HG02571 (cell line): Measurements from ENCODE around the gene MOB3A.
"Not testable (repeated sequence)": the region's sequence is repeated elsewhere in the genome, so short reads cannot be mapped to it uniquely, and the experiment has no call there.

Experiments used
- ATAC-seq: cut with Tn5 transposase; IDR thresholded peaks from one replicate; pipeline ENCODE4 v1.9.1; 2021; ENCODE audit warnings: mild to moderate bottlenecking, moderate library complexity; ENCODE audit not compliant: unreplicated experiment

MOB3A gene

DNA sequence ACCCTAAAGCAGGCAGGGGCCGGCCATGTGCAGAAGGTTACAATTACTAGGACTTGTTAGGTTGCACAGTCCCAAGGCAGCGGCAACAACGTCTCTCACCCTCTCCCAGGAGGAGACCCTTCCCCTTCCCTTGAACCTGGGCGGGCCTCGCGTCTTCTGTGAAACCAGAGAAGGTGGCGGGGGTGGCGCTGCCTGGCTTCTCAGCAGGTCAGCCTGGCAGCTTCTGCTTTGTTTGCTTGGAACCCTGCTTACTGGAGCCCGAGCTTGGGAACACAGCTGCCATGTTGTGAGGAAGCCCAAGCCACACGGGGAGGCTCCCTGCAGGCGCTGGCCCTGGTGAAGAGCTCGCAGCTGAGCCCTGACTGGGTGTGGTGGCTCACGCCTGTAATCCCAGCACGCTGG, 60.5 kb downstream of the MOB3A start:
- no peak for ATAC-seq

GRCh38 chr19:2034729-2035589, 61.2 kb downstream of the MOB3A start:
- ATAC-seq, result no peak

GRCh38 chr19:2034253-2034652, 61.9 kb downstream of the MOB3A start:
- not testable (repeated sequence) for ATAC-seq

GRCh38 chr19:2033825-2034159, 62.3 kb downstream of the MOB3A start:
- no peak for ATAC-seq

GRCh38 chr19:2033115-2033824, 62.9 kb downstream of the MOB3A start:
- ATAC-seq, result no peak

DNA sequence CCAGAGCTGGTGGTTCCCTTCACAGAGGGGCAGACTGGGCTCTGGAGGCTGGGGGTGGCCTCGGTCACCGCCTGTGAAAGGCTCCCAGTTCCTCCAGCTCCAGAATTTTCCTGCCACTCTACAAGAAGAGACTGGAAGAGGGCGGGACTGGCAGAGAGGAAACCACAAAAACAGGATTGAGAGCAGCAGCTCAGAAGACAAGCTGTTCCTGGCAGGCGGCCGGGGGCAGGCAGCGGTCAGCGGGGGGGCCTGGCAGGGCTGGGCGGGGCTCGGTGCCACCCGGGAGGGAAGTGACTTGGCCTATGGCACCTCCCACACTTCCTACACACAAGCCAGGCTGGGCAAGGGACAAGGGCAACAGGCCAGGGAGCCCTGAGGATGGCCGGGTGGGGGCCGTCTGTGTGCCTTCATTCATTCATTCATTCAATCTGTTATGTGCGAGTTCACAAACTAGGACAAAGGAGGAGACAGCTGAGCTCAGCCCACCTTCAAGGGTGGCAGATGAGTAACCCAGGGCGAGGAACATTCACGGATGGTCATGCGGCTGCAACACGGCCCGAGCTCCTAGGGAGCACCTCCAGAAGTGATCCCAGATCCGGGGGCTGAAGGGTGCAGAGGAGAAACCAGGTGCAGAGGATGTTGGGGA, 63.7 kb downstream of the MOB3A start:
- no peak for ATAC-seq

DNA sequence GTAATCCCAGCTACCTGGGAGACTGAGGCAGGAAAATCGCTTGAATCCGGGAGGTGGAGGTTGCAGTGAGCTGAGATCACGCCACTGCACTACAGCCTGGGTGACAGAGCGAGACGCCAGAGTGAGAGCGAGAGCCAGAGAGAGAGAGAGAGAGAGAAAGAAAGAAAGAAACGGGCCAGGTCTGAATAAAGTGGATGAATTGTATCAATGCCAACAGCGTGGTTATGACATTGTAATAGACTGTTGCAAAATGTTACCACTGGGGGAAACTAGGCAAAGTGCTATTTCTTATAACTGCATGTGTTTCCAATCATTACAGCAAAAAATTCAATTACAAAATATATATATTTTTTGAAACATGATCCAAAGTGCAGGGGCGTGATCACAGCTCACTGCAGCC, 68.8 kb downstream of the MOB3A start:
- no peak for ATAC-seq

DNA sequence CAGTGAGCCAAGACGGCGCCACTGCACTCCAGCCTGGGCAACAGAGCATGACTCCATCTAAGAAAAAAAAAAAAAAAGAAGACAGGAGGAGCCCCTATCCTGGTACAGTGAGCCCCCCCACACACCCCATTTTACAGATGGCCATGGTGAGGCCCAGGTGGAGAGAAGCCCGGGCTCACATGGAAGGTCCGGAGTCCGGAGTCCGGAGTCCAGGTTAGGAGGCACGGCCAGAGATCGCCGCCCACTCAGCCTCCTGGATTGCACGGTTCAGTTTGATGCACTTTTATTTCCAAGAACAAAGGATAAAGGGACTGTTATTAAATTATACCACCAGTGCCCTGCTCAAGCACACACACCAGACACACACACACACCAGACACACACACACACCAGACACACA, 69.4 kb downstream of the MOB3A start:
- ATAC-seq, result no peak

DNA sequence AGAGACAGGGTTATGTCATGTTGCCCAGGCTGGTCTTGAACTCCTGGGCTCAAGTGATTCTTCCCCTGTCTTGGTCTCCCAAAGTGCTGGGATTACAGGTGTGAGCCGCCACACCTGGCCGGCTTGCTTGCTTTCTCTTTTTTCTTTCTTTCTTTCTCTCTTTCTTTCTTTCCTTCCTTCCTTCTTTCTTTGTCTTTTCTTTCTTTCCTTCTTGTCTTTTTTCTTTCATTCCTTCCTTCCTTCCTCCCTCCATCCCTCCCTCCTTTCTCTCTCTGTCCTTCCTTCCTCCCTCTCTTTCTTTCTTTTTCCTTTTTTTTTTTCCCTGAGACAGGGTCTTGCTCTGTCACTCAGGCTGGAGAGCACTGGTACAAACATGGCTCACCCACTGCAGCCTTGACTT, 73.8 kb downstream of the MOB3A start:
- ATAC-seq, result no peak

DNA sequence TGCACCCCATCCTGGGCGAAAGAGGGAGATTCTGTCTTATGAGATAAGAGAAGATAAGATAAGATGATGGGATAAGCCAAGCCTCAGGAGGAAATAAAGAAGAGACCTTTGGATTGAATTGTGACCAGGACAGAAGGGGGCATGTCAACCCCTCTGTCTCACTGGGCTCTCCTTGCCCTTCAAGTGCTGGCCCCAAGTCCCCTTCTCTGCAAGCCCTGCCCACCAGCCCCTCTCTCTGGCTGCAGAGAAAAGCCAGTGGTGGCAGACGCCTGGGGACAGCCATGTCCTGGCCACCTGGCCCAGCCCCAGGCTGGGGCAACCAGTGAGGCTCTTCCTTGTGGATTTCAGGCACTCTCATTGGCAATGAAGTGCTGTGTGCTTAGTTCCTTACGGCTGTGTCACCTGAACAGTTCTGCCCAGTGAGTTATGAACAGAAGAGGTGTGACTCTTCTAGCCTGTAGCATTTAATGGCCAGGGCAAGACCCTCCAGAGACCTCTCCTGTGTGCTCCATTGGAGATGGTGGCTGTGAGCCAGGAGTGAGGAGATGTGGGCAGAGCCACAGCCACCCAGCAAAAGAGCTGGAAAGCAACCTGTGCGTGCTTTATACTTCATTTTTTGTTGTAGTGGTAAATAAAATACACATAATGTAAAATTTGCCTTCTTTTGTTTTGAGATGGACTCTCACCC, 74.5 kb downstream of the MOB3A start:
- ATAC-seq, result no peak
